Dendritic cell treated with granulocyte-macrophage colony-stimulating factor and Interleukin-4, amounts not matched to agents 40 ng/mL and 50 ng/mL, for 4 days (primary cell): Measurements from ENCODE around the gene MDK.

Experiments used
- H3K27ac Mint-ChIP-seq: one replicate; pipeline ENCODE4 v1.8.0; 2022; ENCODE audit warnings: mild to moderate bottlenecking, mixed read lengths
- H3K27me3 Mint-ChIP-seq: one replicate; pipeline ENCODE4 v1.8.0; 2022; ENCODE audit warnings: mild to moderate bottlenecking, mixed read lengths
- H3K36me3 Mint-ChIP-seq: one replicate; pipeline ENCODE4 v1.8.0; 2022; ENCODE audit warnings: low read depth, mixed read lengths
- H3K4me1 Mint-ChIP-seq: one replicate; pipeline ENCODE4 v1.8.0; 2022; ENCODE audit warnings: low read depth, mixed read lengths
- H3K4me3 Mint-ChIP-seq: one replicate; pipeline ENCODE4 v1.8.0; 2022; ENCODE audit warnings: mild to moderate bottlenecking, moderate library complexity, mixed read lengths
- H3K9me3 Mint-ChIP-seq: one replicate; pipeline ENCODE4 v1.8.0; 2022; ENCODE audit warnings: mixed read lengths
- intact Hi-C: fragments of 100-400 bp; cut with micrococcal nuclease; formaldehyde crosslinking; loops from one replicate; pipeline ENCODE4 v1.15.0; 2022

MDK gene

GRCh38 chr11:46402957-46403902 is 21.8 kb downstream of the MDK start:
- Mint-ChIP-seq H3K27ac (no peak overlapping the region), H3K27me3 (no peaks in the 10 kb centered on the region), H3K4me1 (no peaks in the 10 kb centered on the region), H3K4me3 (no peak overlapping the region), H3K36me3 (peaks cover 94% of the 10 kb centered on the region), H3K9me3 (no peaks in the 10 kb centered on the region)
- intact Hi-C loops: no loop called here

GRCh38 chr11:46404476-46405017 is 23.1 kb downstream of the MDK start:
- H3K4me3 Mint-ChIP-seq: no peak overlapping the region
- H3K36me3 Mint-ChIP-seq: peaks cover 94% of the 10 kb centered on the region
- H3K4me1 Mint-ChIP-seq: no peaks in the 10 kb centered on the region
- H3K27me3 Mint-ChIP-seq: no peaks in the 10 kb centered on the region
- no peak overlapping the region for H3K27ac Mint-ChIP-seq
- intact Hi-C loops: no loop called here
- no peaks in the 10 kb centered on the region for H3K9me3 Mint-ChIP-seq

- Mint-ChIP-seq H3K4me1 (no peaks in the 10 kb centered on the region), H3K27me3 (no peaks in the 10 kb centered on the region), H3K27ac (no peak overlapping the region), H3K4me3 (no peak overlapping the region), H3K9me3 (no peaks in the 10 kb centered on the region), H3K36me3 (peaks cover 90% of the 10 kb centered on the region)
- intact Hi-C loops: no loop called here
Measured at GRCh38 chr11:46407635-46408034, 26.2 kb downstream of the MDK start.

GRCh38 chr11:46408407-46408986 is 27.0 kb downstream of the MDK start:
- Mint-ChIP-seq H3K4me3 (no peak overlapping the region), H3K27ac (no peak overlapping the region), H3K27me3 (no peaks in the 10 kb centered on the region), H3K9me3 (no peaks in the 10 kb centered on the region), H3K4me1 (no peaks in the 10 kb centered on the region), H3K36me3 (peaks cover 90% of the 10 kb centered on the region)
- intact Hi-C loops: no loop called here

- intact Hi-C loops: no loop called here
- Mint-ChIP-seq H3K9me3 (no peaks in the 10 kb centered on the region), H3K4me3 (no peak overlapping the region), H3K4me1 (no peaks in the 10 kb centered on the region), H3K27me3 (no peaks in the 10 kb centered on the region), H3K36me3 (peaks cover 90% of the 10 kb centered on the region), H3K27ac (no peak overlapping the region)
Measured at GRCh38 chr11:46410021-46410420, 28.6 kb downstream of the MDK start.

GRCh38 chr11:46413760-46414465 is 32.4 kb downstream of the MDK start:
- Mint-ChIP-seq H3K4me1 (no peaks in the 10 kb centered on the region), H3K36me3 (peaks cover 91% of the 10 kb centered on the region), H3K4me3 (no peak overlapping the region), H3K27me3 (no peaks in the 10 kb centered on the region), H3K27ac (no peak overlapping the region), H3K9me3 (no peaks in the 10 kb centered on the region)
- intact Hi-C loops: no loop called here

GRCh38 chr11:46414466-46414796 is 33.0 kb downstream of the MDK start:
- Mint-ChIP-seq H3K27ac (no peak overlapping the region), H3K4me3 (no peak overlapping the region), H3K27me3 (no peaks in the 10 kb centered on the region), H3K36me3 (peaks cover 88% of the 10 kb centered on the region), H3K9me3 (no peaks in the 10 kb centered on the region), H3K4me1 (no peaks in the 10 kb centered on the region)
- intact Hi-C loops: no loop called here

- no peak overlapping the region for H3K4me3 Mint-ChIP-seq
Measured at GRCh38 chr11:46414879-46415278, 33.4 kb downstream of the MDK start.

GRCh38 chr11:46417711-46418110 is 36.2 kb downstream of the MDK start:
- Mint-ChIP-seq H3K36me3 (peaks cover 89% of the 10 kb centered on the region), H3K27me3 (no peaks in the 10 kb centered on the region), H3K27ac (no peak overlapping the region), H3K4me3 (no peak overlapping the region), H3K4me1 (no peaks in the 10 kb centered on the region), H3K9me3 (no peaks in the 10 kb centered on the region)
- intact Hi-C loops: no loop called here

More at GRCh38 chr11:46414879-46415278, 33.4 kb downstream of the MDK start:
- intact Hi-C loops: no loop called here
- Mint-ChIP-seq H3K36me3 (peaks cover 84% of the 10 kb centered on the region), H3K4me1 (no peaks in the 10 kb centered on the region), H3K27ac (no peak overlapping the region), H3K9me3 (no peaks in the 10 kb centered on the region), H3K27me3 (no peaks in the 10 kb centered on the region)

GRCh38 chr11:46418751-46419150 is 37.3 kb downstream of the MDK start:
- Mint-ChIP-seq H3K9me3 (no peaks in the 10 kb centered on the region), H3K4me1 (no peaks in the 10 kb centered on the region), H3K27ac (no peak overlapping the region), H3K27me3 (no peaks in the 10 kb centered on the region), H3K4me3 (no peak overlapping the region), H3K36me3 (peaks cover 83% of the 10 kb centered on the region)
- intact Hi-C loops: no loop called here

- H3K9me3 Mint-ChIP-seq: no peaks in the 10 kb centered on the region
- no peaks in the 10 kb centered on the region for H3K27me3 Mint-ChIP-seq
- H3K4me3 Mint-ChIP-seq: no peak overlapping the region
- intact Hi-C loops: no loop called here
- no peaks in the 10 kb centered on the region for H3K4me1 Mint-ChIP-seq
- peaks cover 83% of the 10 kb centered on the region for H3K36me3 Mint-ChIP-seq
- no peak overlapping the region for H3K27ac Mint-ChIP-seq
Measured at GRCh38 chr11:46420513-46420912, 39.0 kb downstream of the MDK start.

GRCh38 chr11:46421257-46421880 is 39.9 kb downstream of the MDK start:
- peaks cover 83% of the 10 kb centered on the region for H3K36me3 Mint-ChIP-seq
- no peaks in the 10 kb centered on the region for H3K9me3 Mint-ChIP-seq
- intact Hi-C loops: no loop called here
- H3K4me1 Mint-ChIP-seq: no peaks in the 10 kb centered on the region
- H3K27me3 Mint-ChIP-seq: no peaks in the 10 kb centered on the region
- H3K4me3 Mint-ChIP-seq: no peak overlapping the region
- H3K27ac Mint-ChIP-seq: no peak overlapping the region

GRCh38 chr11:46422588-46422987 is 41.1 kb downstream of the MDK start:
- no peaks in the 10 kb centered on the region for H3K4me1 Mint-ChIP-seq
- H3K36me3 Mint-ChIP-seq: peaks cover 83% of the 10 kb centered on the region
- no peaks in the 10 kb centered on the region for H3K27me3 Mint-ChIP-seq
- H3K27ac Mint-ChIP-seq: no peak overlapping the region
- intact Hi-C loops: no loop called here
- H3K4me3 Mint-ChIP-seq: no peak overlapping the region
- H3K9me3 Mint-ChIP-seq: no peaks in the 10 kb centered on the region
